ENCODE results near the gene PCSK6.

DNA sequence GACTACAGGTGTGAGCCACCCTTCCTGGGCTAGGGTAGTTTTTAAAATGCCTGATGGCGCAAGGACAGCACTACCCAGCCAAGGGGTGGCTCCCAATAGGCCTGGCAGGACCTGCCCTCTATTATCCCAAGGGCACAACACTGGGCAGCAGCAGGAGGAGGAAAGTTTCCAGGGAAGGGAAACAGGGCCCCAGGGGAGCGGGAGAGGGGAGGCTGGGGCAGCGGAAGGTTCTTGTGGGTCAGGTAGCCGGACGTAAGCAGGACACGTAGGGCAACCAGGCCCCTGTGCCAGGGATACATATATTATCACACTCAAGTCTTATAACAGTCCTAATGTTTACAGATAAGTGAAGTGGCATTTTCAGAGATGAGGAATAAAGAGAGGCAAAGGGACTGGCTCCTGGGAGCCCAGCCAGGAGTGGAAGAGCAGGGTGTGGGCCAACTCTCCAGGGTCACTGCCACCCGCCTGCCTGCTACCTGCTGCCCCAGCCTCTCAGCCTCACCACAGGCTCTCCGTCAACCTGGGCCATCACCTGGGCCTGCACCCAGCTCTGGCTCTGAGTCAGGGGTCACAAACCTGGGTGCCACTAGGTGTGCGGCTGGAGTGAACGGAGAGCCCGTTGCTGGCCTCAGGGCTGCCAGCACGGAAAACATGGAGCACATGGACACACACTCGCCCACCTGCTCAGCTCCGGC, 121.3 kb downstream of the PCSK6 start:
- TF ChIP-seq, protein P1, sequence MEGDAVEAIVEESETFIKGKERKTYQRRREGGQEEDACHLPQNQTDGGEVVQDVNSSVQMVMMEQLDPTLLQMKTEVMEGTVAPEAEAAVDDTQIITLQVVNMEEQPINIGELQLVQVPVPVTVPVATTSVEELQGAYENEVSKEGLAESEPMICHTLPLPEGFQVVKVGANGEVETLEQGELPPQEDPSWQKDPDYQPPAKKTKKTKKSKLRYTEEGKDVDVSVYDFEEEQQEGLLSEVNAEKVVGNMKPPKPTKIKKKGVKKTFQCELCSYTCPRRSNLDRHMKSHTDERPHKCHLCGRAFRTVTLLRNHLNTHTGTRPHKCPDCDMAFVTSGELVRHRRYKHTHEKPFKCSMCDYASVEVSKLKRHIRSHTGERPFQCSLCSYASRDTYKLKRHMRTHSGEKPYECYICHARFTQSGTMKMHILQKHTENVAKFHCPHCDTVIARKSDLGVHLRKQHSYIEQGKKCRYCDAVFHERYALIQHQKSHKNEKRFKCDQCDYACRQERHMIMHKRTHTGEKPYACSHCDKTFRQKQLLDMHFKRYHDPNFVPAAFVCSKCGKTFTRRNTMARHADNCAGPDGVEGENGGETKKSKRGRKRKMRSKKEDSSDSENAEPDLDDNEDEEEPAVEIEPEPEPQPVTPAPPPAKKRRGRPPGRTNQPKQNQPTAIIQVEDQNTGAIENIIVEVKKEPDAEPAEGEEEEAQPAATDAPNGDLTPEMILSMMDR (IDR thresholded peaks at IDR 0.05; ENCODE audit: insufficient read depth, low read length, poor library complexity, severe bottlenecking) = no peak
- TF ChIP-seq EZH2phosphoT487 (conservative IDR thresholded peaks at IDR 0.05; ENCODE audit: low read length) = no peak
